GM18511 (cell line): ENCODE data around the gene KRTAP12-4.
"Not testable (repeated sequence)": the region's sequence is repeated elsewhere in the genome, so short reads cannot be mapped to it uniquely, and the experiment has no call there.

Experiments used
- ATAC-seq: cut with Tn5 transposase; IDR thresholded peaks from one replicate; pipeline ENCODE4 v1.9.1; 2021; ENCODE audit warnings: mild to moderate bottlenecking, moderate library complexity; ENCODE audit not compliant: unreplicated experiment

Gene KRTAP12-4

DNA sequence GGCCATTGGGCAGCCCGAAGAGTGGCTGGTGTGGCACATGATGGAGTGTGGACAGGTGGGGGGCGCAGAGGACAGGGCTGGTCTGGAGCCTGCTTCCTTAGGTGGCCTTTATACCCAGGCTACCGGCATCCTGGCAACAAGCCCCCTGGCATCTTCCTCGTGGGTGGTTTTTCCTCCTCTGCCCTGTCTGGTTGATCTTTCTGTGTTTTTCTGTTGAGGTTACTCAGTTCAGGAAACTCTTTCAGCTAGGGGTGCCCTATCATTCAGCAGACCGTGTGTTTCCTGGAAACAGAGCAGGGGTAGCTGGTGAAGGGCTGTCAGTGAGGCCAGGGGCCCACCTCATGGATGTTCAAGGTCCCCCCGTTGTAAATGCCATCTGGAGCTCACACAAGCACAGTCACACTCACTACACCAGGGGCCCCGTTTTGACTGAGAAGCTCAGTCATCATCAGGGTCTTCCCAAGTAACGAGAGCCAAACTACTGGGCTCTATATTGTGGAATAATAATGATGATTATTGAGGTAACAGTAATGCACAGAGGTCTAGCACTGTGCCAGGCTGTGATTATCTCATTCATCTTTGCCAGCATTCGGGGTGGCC is at the start of gene KRTAP12-4:
Gene KRTAP12-4, minus strand, starts transcription at position 84 of the 600 bp plus-strand sequence. Its CDS starts 45 bp downstream, at position 39.
- no peak for ATAC-seq

DNA sequence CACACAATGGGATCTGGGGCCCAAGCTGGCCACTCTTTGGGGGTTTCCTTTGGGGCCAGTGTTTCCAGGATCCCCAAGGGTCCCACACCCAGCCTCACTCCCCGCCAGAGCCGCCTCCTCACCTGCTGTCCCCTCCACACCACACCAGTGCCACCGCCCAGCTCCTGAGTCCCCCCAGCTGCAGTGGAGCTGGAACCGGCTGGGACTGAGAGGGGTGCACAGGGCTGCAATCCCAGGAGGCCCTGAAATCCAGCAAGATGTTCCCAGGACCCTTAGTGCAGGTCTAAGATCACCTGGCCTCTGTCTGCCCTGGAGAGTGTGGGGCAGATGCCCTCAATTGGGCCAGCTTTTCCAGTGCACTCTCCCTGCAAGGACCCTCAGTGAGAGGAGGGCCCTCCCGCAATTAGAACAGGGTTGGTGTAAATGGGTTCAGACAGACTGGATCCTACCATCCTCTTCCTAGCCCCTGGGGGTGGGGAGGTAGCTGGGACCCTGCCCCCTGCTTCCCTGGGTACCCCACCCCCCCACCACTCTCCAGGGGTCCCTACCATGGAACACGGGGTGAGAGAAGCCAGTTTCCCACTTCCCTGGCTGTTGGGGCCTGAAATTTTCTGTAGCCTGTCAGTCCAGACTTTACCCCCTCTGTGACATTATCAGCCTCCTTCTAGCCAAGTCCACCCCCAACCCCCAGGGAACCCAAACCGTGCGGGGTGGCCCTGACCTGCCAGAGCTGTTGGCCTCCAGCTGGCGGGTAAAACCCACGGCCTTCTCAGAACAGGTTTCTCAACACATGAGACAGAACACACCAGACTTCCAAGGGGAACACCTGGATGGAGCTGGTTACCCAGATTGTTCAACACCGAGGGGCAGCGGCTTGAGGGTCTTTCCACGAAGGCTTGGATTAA is 49.5 kb upstream of the KRTAP12-4 start:
- ATAC-seq, result no peak

DNA sequence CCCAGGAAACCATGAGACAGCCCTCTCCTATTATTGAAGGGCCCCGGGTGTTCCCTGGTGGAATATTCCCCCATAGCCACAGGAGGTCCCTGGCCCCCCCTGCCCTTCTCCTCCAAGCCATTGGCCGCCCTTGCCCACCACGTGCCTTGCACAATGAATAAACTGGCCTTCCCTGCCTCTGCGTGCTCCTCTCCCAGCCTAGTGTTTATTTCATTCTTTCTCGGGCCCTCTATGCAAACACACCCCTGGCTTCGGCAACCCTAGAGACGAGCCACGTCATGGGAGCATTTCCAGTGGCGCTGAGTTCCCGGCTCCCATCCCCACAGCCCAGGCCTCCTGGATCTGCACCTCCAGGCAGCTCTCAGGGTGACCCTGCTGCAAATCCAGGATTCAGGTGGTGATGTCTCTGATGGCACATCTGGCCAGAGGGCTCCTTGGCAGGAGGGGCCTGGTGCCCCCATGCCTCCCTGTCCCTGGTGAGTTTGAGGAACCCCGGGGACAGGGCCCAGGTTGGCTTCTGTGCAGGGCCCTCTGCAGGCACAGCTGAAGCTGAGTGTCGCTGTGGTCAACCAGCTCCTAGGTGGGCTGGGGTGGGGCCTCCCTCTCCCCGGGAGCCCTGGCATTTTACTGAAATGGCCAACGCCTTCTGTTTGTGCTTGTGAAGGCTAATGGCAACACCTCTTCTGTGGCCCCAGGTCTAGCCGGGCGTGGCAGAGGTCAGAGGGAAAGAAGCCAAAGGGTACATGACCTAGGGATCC is 48.7 kb upstream of the KRTAP12-4 start:
- no peak for ATAC-seq

GRCh38 chr21:44702111-44702972 is 47.9 kb upstream of the KRTAP12-4 start:
- ATAC-seq, result no peak

GRCh38 chr21:44701541-44701940 is 47.1 kb upstream of the KRTAP12-4 start:
- no peak for ATAC-seq

DNA sequence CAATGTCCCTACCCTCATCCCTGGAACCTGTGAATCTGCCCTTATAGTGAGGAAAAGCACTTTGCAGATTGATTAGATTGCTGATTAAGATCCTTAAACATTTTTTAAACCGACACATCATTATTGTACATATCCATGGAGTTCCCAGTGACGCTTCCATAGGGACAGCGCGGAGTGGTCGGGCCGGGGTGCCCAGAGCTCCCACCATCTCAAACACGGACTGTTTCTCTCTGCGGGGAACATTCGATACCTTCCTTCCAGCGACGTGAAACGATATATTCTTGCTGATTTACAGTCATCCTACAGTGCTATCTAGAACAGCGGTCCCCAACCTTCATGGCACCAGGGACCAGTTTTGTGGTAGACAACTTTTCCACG is 46.6 kb upstream of the KRTAP12-4 start:
- no peak for ATAC-seq

DNA sequence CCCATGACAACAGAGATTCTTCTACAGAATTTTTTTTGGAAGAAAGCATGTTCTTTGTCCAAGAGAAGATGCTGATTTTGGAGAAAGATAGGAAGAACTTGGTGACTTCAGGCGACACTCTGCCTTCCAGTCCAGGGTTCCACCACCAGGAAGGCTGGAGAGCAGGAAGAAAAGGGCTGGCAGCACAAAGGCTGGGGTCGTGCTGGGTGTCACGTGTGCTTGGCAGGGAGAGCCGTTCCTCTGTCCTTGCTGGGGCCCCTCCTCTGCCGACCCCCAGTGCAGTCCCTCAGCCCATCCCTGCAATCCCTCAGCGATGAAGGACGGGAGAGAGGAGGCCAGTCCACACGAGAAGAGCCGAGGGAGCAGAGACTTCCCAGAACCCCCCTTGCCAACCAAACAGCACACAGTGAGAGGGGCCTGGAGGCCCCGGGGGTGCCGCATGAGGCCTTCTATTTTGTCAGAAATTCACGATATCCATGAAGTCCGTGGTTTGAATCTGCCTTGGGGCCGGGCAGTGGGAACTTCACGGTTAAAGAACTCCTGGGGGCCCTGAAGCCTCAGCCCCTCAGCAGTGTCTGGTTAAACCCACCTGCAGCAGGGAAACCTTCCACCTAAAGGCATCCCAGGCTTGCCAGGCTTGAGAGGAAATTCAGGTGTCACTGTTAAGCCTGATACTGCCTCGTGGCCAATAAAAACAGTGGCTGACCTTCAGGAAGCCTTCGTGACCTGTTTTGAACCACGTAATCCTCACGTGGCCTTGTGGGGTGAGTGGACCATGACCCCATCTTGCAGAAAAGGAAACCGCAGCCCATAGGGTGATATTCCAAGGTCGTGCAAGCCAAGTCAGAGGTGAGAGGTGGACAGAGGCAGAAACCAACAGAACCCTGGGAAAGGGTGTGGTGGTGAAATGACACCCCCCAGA is 45.9 kb upstream of the KRTAP12-4 start:
- ATAC-seq, result no peak

GRCh38 chr21:44699502-44700001 is 45.1 kb upstream of the KRTAP12-4 start:
- ATAC-seq, result no peak

DNA sequence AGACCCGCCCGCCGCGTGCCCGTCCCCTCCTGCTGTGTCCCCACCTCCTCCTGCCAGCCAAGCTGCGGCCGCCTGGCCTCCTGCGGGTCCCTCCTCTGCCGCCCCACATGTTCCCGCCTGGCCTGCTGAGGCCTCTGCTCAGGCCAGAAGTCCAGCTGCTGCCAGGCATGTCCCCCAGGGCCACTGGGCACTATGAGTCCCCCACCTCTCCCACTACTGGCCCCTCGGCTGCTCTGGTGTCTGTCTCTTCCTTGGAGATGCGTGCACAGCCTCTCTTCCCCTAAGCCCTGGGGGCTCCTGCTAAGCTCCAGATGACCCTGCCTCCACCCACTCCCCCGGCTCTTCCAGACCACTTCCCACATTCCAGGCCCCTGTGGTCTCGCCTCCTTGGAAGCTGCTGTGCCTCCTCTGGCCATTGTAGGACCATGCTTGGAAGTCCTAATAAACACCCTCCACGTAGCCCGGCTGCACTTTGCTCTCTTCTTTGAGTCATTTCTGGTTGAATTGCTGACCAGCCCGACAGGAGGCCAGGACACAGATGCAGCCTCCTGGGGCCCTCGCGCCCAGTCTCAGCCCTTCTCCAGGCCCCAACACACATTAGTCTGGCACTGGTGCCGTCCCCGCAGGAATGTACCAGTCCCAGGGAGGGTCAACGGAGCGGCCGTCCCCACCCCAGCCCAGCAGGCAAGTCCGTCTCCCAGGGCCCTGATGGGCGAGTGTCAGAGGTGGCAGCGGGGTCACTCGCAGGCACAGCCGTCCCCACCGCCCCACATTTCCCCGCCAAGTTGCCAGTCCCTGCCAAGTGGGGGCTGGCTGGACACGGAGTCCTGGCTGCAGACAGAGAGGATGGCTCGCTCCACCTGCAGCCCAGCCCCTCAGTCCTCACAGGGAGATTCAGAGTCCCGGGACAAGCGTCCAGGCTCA is 43.6 kb upstream of the KRTAP12-4 start:
- no peak for ATAC-seq

DNA sequence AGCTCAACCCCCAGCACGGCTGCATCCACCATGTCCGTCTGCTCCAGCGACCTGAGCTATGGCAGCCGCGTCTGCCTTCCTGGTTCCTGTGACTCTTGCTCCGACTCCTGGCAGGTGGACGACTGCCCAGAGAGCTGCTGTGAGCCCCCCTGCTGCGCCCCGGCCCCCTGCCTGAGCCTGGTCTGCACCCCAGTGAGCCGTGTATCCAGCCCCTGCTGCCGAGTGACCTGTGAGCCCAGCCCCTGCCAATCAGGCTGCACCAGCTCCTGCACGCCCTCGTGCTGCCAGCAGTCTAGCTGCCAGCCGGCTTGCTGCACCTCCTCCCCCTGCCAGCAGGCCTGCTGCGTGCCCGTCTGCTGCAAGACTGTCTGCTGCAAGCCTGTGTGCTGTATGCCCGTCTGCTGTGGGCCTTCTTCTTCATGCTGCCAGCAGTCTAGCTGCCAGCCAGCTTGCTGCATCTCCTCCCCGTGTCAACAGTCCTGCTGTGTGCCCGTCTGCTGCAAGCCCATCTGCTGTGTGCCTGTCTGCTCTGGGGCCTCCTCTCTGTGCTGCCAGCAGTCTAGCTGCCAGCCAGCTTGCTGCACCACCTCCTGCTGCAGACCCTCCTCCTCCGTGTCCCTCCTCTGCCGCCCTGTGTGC is 42.8 kb upstream of the KRTAP12-4 start, which contains the start of gene KRTAP10-12:
Gene KRTAP10-12, plus strand, starts transcription at position 1 of the 639 bp plus-strand sequence. Its CDS starts 30 bp downstream, at position 31.
- ATAC-seq, result not testable (repeated sequence)

GRCh38 chr21:44696572-44696971 is 42.1 kb upstream of the KRTAP12-4 start:
- no peak for ATAC-seq

- ATAC-seq, result no peak
Observed at GRCh38 chr21:44695641-44696040, 41.2 kb upstream of the KRTAP12-4 start.

- no peak for ATAC-seq
Observed at GRCh38 chr21:44695184-44695583, 40.7 kb upstream of the KRTAP12-4 start.

- no peak for ATAC-seq
Observed at GRCh38 chr21:44694776-44695175, 40.3 kb upstream of the KRTAP12-4 start.

DNA sequence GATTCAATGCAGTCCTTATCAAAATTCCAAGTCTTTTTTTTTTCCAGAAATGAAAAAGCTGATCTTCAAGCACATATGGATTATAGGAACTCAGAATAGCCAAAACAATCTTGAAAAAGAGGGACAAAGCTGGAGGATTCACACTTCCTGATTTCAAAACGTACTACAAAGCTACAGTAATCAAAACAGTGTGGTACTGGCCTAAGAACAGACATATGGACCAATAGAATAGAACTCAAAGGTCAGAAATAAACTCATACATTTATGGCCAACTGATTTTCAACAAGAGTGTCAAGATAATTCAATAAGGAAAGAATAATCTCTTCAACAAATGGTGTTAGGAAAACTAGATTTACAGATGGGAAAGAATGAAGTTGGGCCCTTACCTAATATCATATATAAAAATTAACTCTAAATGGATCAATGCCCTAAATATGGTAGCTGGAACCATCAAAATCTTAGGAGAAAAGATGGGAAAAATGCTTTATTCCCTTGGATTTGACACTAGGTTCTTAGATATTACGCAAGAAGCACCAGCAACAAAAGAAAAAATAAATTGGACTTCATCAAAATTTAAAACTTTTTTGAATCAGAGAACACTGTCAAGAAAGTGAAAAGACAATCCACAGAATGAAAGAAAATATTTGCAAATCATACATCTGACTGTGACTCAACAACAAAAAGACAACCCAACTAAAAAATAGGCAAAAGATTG is 38.5 kb upstream of the KRTAP12-4 start:
- no peak for ATAC-seq

DNA sequence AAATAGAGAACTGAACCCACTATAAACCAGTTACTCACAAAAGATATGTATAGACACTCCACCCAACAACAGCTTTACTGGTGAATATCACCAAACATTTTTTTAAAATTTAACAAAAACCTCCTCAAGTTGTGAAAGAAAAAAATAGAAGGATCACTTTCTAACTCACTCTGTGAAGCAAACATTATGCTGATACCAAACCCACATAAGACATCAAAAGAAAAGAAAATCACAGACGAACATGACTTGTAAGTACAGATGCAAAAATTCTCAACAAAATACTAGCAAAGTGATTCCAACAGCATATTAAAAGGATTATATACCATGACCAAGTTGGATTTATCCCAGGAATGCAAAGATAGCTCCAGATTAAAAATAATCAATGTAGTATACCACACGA is 37.2 kb upstream of the KRTAP12-4 start:
- ATAC-seq, result no peak

DNA sequence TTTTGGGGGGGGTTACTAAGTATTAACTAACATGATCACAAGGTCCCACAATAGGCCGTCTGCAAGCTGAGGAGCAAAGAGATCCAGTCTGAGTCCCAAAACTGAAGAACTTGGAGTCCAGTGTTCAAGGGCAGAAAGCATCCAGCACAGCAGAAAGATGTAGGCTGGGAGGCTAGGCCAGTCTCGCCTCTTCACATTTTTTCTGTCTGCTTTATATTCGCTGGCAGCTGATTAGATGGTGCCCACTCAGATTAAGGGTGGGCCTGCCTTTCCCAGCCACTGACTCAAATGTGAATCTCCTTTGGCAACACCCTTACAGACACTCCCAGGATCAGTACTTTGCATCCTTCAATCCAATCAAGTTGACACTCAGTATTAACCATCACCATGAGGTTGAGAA is 35.3 kb upstream of the KRTAP12-4 start:
- ATAC-seq, result not testable (repeated sequence)
